Prostate gland (tissue), 2 donors: Measurements from ENCODE around the gene PIPOX.

ENCODE experiments used
- POLR2A ChIP-seq: fragments of 450-650 bp; IDR thresholded peaks from one replicate; pipeline ENCODE4 v1.6.1; 2016; ENCODE audit warnings: antibody characterized with exemption, mild to moderate bottlenecking
- POLR2AphosphoS5 ChIP-seq: sonication (generic); formaldehyde crosslinking; IDR thresholded peaks from one replicate; pipeline ENCODE4 v1.6.1; 2017; ENCODE audit warnings: antibody characterized with exemption
- TF ChIP-seq, protein P1 (sequence below), 4 experiments: fragments of 200-600 bp in 2 of 4; fragments of 450-650 bp in 2 of 4; sonication (generic) in 2 of 4; IDR thresholded peaks; 1 replicate in 3 of 4; 2 replicates in 1 of 4; pipeline ENCODE4 v1.5.1; 2016 to 2019; ENCODE audit warnings: antibody characterized with exemption in 4 of 4, mild to moderate bottlenecking in 2 of 4, moderate library complexity in 2 of 4

DNA sequence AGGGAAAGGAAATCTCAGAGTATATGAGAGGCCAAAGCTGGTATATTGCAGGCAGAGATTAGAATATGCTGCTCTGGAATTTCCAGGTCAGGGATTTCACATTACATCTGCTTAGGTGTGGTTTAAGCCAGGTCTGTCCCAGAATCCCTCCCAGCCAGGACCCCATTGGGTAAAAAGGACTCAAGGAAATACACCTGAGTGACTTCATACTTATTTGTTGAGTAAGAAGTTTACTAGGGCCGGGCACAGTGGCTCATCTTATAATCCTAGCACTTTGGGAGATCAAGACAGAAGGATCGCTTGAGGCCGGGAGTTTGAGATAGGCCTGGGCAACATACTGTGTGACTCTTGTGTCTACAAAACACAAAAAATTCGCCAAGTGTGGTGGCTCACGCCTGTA lies 7.2 kb downstream of the PIPOX start:
- TF ChIP-seq POLR2AphosphoS5 = no peak
- TF ChIP-seq, protein P1, sequence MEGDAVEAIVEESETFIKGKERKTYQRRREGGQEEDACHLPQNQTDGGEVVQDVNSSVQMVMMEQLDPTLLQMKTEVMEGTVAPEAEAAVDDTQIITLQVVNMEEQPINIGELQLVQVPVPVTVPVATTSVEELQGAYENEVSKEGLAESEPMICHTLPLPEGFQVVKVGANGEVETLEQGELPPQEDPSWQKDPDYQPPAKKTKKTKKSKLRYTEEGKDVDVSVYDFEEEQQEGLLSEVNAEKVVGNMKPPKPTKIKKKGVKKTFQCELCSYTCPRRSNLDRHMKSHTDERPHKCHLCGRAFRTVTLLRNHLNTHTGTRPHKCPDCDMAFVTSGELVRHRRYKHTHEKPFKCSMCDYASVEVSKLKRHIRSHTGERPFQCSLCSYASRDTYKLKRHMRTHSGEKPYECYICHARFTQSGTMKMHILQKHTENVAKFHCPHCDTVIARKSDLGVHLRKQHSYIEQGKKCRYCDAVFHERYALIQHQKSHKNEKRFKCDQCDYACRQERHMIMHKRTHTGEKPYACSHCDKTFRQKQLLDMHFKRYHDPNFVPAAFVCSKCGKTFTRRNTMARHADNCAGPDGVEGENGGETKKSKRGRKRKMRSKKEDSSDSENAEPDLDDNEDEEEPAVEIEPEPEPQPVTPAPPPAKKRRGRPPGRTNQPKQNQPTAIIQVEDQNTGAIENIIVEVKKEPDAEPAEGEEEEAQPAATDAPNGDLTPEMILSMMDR (IDR thresholded peaks at IDR 0.05) = no peak
- TF ChIP-seq POLR2A = no peak
